GM18505 (cell line): ENCODE results near the gene ZNF500.
"Not testable (repeated sequence)": the region's sequence is repeated elsewhere in the genome, so short reads cannot be mapped to it uniquely, and the experiment has no call there.

Experiments used
- ATAC-seq: cut with Tn5 transposase; IDR thresholded peaks from one replicate; pipeline ENCODE4 v1.9.1; 2021; ENCODE audit not compliant: unreplicated experiment
- POLR2A ChIP-seq: IDR thresholded peaks from 4 replicates; pipeline ENCODE4 v1.6.1; 2011; ENCODE audit warnings: borderline replicate concordance; ENCODE audit not compliant: insufficient read depth, insufficient read length; ENCODE audit errors: extremely low read depth

The ZNF500 gene

GRCh38 chr16:4750896-4751295 lies 16.1 kb downstream of the ZNF500 start:
- TF ChIP-seq POLR2A = no peak
- no peak for ATAC-seq

GRCh38 chr16:4749700-4750257 lies 17.2 kb downstream of the ZNF500 start:
- peak; percentile 45 for ATAC-seq
- no peak for TF ChIP-seq POLR2A

- no peak for ATAC-seq
- TF ChIP-seq POLR2A = no peak
Observed at GRCh38 chr16:4748682-4749411, 18.1 kb downstream of the ZNF500 start.

GRCh38 chr16:4747906-4748681 lies 18.9 kb downstream of the ZNF500 start:
- no peak for ATAC-seq
- no peak for TF ChIP-seq POLR2A

GRCh38 chr16:4746991-4747574 lies 19.9 kb downstream of the ZNF500 start:
- ATAC-seq = no peak
- TF ChIP-seq POLR2A = no peak

GRCh38 chr16:4746215-4746614 lies 20.7 kb downstream of the ZNF500 start:
- no peak for ATAC-seq

GRCh38 chr16:4745274-4745569 lies 21.7 kb downstream of the ZNF500 start:
- no peak for TF ChIP-seq POLR2A
- no peak for ATAC-seq

More at GRCh38 chr16:4746215-4746614, 20.7 kb downstream of the ZNF500 start:
- TF ChIP-seq POLR2A = no peak

- TF ChIP-seq POLR2A = no peak
- no peak for ATAC-seq
Observed at GRCh38 chr16:4744555-4745273, 22.2 kb downstream of the ZNF500 start.

- TF ChIP-seq POLR2A = no peak
- ATAC-seq = no peak
Observed at GRCh38 chr16:4743226-4743878, 23.6 kb downstream of the ZNF500 start.

GRCh38 chr16:4738370-4738769 lies 28.6 kb downstream of the ZNF500 start:
- ATAC-seq = not testable (repeated sequence)

- no peak for TF ChIP-seq POLR2A
- no peak for ATAC-seq
Observed at GRCh38 chr16:4737545-4737944, 29.4 kb downstream of the ZNF500 start.

GRCh38 chr16:4736546-4736945 lies 30.4 kb downstream of the ZNF500 start:
- no peak for ATAC-seq
- TF ChIP-seq POLR2A = no peak
